ENCODE results near the gene TRIM68. TPM values are rescaled to one million over a fixed set of nuclear protein-coding genes. Genes with fewer than 3 reads are reported as not detected.

TRIM68 gene
- total and polyA plus RNA-seq, 2 experiments from 2014 or later, result 5.9 to 16.1 TPM

- 62% methylated on average over 6 of the region's 6 CpGs for WGBS (ENCODE audit: low lambda C conversion rate, missing lambda C conversion rate)
- H3K4me2 ChIP-seq, result peak overlapping the region; percentile 85
- H3K4me3 ChIP-seq, result peak overlapping the region; percentile 58
- no peaks in the 10 kb centered on the region for H3K36me3 ChIP-seq (replicated peaks; ENCODE audit: insufficient read depth, low read depth)
- H3K27ac ChIP-seq, result peak overlapping the region; percentile 92
- H4K20me1 ChIP-seq (ENCODE audit: insufficient read depth, poor library complexity, severe bottlenecking), result no peaks in the 10 kb centered on the region
- H3K27me3 ChIP-seq, result no peaks in the 10 kb centered on the region
- DNase-seq (ENCODE audit: low spot score), result no peak
- no peak for TF ChIP-seq CTCF (IDR thresholded peaks at IDR 0.05; ENCODE audit: poor library complexity)
- no peak for TF ChIP-seq EZH2 (IDR thresholded peaks at IDR 0.05; ENCODE audit: borderline replicate concordance)
- TF ChIP-seq EZH2phosphoT487 (IDR thresholded peaks at IDR 0.05; ENCODE audit: low read depth, severe bottlenecking, unreplicated experiment), result no peak
- peak overlapping the region; percentile 93 for H2AFZ ChIP-seq
- H3K9me2 ChIP-seq (replicated peaks; ENCODE audit: insufficient read depth), result no peaks in the 10 kb centered on the region
- H3K4me1 ChIP-seq (ENCODE audit: insufficient read depth), result peaks cover 13% of the 10 kb centered on the region
- H3K9me3 ChIP-seq (ENCODE audit: low read depth), result no peaks in the 10 kb centered on the region
- H3K79me2 ChIP-seq, result peaks cover 19% of the 10 kb centered on the region
Measured at GRCh38 chr11:4607096-4607495, 935 bp downstream of the TRIM68 start.

- H3K4me3 ChIP-seq, result peak overlapping the region; percentile 58
- DNase-seq (ENCODE audit: low spot score), result no peak
- peaks cover 13% of the 10 kb centered on the region for H3K4me1 ChIP-seq (ENCODE audit: insufficient read depth)
- WGBS (ENCODE audit: low lambda C conversion rate, missing lambda C conversion rate), result 59% methylated on average over 1 of the region's 1 CpG
- H3K79me2 ChIP-seq, result peaks cover 19% of the 10 kb centered on the region
- H4K20me1 ChIP-seq (ENCODE audit: insufficient read depth, poor library complexity, severe bottlenecking), result no peaks in the 10 kb centered on the region
- no peaks in the 10 kb centered on the region for H3K27me3 ChIP-seq
- no peaks in the 10 kb centered on the region for H3K9me2 ChIP-seq (replicated peaks; ENCODE audit: insufficient read depth)
- H3K9me3 ChIP-seq (ENCODE audit: low read depth), result no peaks in the 10 kb centered on the region
- TF ChIP-seq EZH2 (IDR thresholded peaks at IDR 0.05; ENCODE audit: borderline replicate concordance) (no peak), EZH2phosphoT487 (IDR thresholded peaks at IDR 0.05; ENCODE audit: low read depth, severe bottlenecking, unreplicated experiment) (no peak), CTCF (IDR thresholded peaks at IDR 0.05; ENCODE audit: poor library complexity) (no peak)
- peak overlapping the region; percentile 92 for H3K27ac ChIP-seq
- H3K36me3 ChIP-seq (replicated peaks; ENCODE audit: insufficient read depth, low read depth), result no peaks in the 10 kb centered on the region
- no peak overlapping the region for H2AFZ ChIP-seq
- H3K4me2 ChIP-seq, result peak overlapping the region; percentile 85
Measured at GRCh38 chr11:4606231-4607015, 1.6 kb downstream of the TRIM68 start.

- TF ChIP-seq EZH2 (IDR thresholded peaks at IDR 0.05; ENCODE audit: borderline replicate concordance) (no peak), CTCF (IDR thresholded peaks at IDR 0.05; ENCODE audit: poor library complexity) (no peak), EZH2phosphoT487 (IDR thresholded peaks at IDR 0.05; ENCODE audit: low read depth, severe bottlenecking, unreplicated experiment) (no peak)
- Histone ChIP-seq H3K4me2 (no peak overlapping the region), H3K36me3 (replicated peaks; ENCODE audit: insufficient read depth, low read depth) (no peaks in the 10 kb centered on the region), H3K79me2 (peaks cover 19% of the 10 kb centered on the region), H3K4me1 (ENCODE audit: insufficient read depth) (peaks cover 13% of the 10 kb centered on the region), H3K27me3 (no peaks in the 10 kb centered on the region), H2AFZ (no peak overlapping the region), H3K4me3 (no peak overlapping the region), H3K9me3 (ENCODE audit: low read depth) (no peaks in the 10 kb centered on the region), H4K20me1 (ENCODE audit: insufficient read depth, poor library complexity, severe bottlenecking) (no peaks in the 10 kb centered on the region), H3K27ac (no peak overlapping the region), H3K9me2 (replicated peaks; ENCODE audit: insufficient read depth) (no peaks in the 10 kb centered on the region)
- DNase-seq (ENCODE audit: low spot score), result no peak
- WGBS (ENCODE audit: low lambda C conversion rate, missing lambda C conversion rate), result 94% methylated on average over 4 of the region's 4 CpGs
Measured at GRCh38 chr11:4605057-4605456, 3.0 kb downstream of the TRIM68 start.

Data from hepatocyte (in vitro differentiated cells).